H4 (cell line): ENCODE results near the gene ZNF599. TPM values are rescaled to one million over a fixed set of nuclear protein-coding genes. Genes with fewer than 3 reads are reported as not detected.
"Not testable (repeated sequence)": the region's sequence is repeated elsewhere in the genome, so short reads cannot be mapped to it uniquely, and the experiment has no call there.

Experiments used
- DNase-seq: peaks from one replicate; pipeline ENCODE4 v3.0.0-alpha.2; 2015; ENCODE audit warnings: low spot score
- total RNA-seq: library from RNA; depleted of rRNA; stranded (reverse); fragments of >200 nt; shearing (Covaris generic); gene quantifications from 2 replicates; pipeline ENCODE4 v1.2.3, GENCODE V29; 2014; rRNA removed

Gene ZNF599
- total RNA-seq, result 10.8 and 22.7 TPM in 2 replicates

- DNase-seq, result peak; percentile 94
Observed at GRCh38 chr19:34772697-34773554, at the start of gene ZNF599. TSS of gene ZNF599 (minus strand) at chr19:34773215. CDS start at chr19:34772841, 374 bp downstream.

DNA sequence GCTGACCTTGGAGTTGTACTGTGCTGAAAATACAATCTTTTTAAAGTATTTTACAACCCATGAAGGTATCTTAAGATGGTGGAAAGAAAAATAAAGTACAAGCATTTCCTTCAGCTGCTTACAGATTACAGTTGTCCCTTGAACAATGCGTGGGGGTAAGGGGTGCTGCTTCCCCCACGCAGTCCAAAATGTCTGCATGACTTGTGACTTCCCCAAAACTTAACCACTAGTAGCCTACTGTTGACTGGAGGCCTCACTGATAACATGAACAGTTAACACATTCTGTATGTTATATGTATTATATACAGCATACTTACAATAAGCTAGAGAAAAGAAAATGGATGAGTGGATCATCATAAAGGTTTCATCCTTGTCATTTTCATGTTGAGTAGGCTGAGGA, 45.3 kb upstream of the ZNF599 start:
- DNase-seq, result no peak

DNA sequence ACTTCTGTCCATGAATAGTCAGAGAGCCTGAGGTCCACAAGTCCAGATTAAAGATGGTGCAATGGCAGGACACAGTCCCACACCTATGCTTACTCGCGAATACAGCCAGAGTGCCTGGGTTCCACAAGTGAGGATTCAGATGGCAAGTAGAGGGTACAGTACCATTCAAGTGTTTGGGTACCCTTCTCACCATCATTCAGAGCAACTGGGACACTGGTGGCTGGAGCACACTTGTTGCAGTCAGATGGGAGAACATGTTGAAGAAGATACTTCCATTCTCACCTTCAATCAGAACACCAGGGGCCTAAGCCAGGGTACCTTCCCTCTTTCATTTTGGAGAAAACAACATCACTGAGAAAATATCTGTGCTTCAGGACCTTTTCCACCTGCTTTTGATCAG, 43.7 kb upstream of the ZNF599 start:
- DNase-seq, result no peak

DNA sequence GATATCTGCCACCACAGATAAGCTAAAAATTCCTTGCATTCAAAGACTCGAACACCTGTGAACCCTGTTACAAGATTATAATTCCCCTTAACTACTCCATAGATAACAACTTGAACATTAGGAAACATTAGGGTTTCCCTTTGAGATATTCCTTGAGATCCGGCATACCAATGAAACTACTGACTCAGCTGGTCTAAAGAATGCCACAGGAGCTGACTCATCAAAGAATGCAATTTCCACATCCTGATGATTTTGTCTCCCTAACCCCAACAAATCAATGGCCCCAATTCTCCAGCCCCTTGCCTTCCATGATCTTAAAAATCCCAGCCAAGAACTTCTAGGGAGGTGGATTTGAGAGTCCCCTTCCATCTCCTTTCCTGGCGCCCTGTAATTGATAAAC, 35.6 kb upstream of the ZNF599 start:
- DNase-seq, result no peak

DNA sequence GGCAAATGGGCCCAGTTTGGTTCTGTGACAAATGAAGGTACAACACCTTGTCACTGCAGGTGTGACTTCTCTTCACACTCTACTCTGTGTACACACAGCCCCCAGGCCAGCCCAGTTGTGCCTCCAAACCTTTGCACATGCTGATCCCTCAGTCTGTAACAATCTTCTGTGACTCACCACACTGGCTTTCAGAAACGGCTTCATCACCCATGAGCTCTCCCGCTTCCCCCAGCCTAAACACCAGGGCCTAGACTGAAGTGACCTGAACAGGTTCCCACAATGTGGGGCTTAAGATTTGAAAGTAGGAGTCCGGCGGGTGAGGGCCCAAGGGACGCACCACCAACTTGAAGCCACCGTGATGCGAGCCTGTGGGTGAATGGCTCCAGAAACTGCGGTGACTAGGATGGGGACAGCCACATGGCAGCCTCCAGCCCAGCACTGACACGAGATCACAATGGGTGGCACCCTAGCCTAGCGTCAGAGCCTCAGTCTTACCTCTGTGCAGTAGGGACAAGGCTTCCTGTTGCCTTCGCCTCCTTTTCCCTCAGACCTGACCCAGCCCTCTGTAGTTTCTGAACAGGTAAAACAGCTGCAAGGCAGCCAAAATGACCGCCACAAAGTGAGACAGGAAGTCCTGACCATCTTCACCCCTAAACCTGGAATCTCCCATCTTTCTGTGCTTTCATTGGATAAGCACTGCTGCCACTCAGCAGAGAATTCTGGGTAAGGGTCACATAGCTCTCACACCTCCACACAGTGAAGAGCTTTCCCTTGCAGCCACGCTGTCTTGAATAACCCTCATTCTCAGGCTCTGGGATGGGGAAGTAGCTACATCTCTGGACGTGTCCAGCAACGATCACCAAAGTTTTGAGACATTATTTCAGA, 34.2 kb upstream of the ZNF599 start:
- no peak for DNase-seq

GRCh38 chr19:34804115-34804514, 31.1 kb upstream of the ZNF599 start:
- DNase-seq, result no peak

DNA sequence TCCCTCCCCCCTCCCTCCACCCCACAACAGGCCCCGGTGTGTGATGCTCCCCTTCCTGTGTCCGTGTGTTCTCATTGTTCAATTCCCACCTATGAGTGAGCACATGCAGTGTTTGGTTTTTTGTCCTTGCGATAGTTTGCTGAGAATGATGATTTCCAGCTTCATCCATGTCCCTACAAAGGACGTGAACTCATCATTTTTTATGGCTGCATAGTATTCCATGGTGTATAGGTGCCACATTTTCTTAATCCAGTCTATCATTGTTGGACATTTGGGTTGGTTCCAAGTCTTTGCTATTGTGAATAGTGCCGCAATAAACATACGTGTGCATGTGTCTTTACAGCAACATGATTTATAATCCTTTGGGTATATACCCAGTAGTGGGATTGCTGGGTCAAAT, 23.9 kb upstream of the ZNF599 start:
- DNase-seq, result not testable (repeated sequence)

DNA sequence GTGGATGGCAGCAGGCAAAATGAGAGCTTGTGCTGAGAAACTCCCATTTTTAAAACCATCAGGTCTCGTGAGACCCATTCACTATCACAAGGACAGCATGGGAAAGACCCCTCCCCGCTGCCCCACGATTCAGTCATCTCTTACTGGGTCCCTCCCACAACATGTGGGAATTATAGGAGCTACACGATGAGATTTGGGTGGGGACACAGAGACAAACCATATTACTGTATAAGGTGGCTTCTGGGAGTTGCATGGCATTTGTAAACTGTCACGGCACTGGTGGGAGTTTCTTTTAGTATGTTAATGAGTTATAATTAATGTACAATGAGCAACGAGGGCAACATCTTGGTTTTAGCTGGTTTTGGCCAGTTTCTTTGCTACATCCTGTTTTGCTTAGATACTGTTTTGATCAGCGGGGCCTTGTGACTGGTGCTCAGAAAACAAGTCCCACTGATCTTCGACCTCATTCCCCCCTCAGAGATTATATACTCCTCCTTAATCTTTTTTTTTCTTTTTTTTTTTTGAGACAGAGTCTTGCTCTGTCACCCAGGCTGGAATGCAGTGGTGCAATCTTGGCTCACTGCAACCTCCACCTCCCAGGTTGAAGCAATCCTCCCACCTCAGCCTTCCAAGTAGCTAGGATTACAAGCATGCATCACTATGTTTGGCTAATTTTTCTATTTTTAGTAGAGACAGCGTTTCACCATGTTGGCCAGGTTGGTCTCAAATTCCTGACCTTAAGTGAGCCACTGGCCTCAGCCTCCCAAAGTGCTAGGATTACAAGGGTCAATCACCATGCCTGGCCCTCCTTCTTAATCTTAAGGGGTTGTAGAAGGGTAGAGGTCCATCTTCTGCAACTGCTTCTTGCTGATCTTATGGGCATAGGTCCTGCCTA, 21.3 kb upstream of the ZNF599 start:
- DNase-seq, result no peak

DNA sequence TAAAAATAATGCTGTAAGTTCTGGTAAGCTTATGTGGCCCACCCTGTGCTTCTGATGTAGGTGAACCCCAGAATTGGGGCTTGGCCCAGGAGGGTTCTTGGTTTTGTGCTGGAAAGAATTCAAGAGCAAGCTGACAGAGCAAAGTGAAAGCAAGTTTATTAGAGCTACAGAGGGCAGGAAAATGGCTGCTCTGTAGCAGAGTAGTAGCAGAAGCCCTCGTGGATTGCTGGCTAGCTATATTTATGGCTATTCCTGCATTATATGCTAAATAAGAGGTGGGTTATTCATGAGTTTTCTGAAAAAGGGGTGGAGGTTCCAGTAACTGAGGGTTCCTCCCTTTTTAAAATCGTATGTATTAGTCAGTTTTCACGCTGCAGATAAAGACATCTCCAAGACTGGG, 20.6 kb upstream of the ZNF599 start:
- no peak for DNase-seq

GRCh38 chr19:34788074-34788473, 15.1 kb upstream of the ZNF599 start:
- DNase-seq, result no peak

- DNase-seq, result no peak
Observed at GRCh38 chr19:34787059-34787824, 14.2 kb upstream of the ZNF599 start.

- no peak for DNase-seq
Observed at GRCh38 chr19:34786236-34786635, 13.2 kb upstream of the ZNF599 start.

DNA sequence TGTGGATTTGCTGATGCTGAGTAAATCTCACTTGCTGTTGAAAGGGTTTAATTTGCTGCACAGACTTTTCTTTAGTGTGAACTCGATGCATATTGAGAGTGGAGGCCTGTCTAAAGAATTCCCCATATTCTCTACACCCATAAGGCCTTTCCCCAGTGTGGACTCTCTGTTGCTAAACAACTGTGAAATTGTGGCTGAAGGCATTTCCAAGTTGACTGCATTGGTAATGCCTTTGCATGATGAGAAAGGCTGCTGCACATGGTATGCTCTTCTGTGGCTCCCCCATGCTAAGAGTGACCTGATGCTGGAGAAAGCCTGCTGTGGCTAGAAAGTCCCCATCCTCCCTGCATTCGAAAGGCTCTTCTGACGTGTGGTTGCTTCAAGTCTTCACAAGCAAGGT, 6.6 kb upstream of the ZNF599 start:
- DNase-seq, result no peak

GRCh38 chr19:34778342-34778741, 5.3 kb upstream of the ZNF599 start:
- no peak for DNase-seq

DNA sequence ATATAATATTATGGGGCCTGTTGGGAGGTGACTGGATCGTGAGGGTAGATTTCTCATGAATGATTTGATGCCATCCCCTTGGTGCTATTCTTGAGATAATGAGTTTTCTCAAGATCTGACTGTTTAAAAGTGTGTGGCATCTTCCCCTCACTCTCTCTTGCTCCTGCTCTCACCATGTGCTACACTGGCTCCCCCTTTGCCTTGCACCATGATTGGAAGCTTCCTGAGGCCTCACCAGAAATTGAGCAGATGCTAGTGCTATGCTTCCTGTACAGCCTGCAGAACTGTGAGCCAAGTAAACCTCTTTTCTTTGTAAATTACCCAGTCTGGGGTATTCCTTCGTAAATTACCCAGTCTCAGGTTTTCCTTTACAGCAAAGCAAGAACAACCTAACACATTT, 1.8 kb upstream of the ZNF599 start:
- DNase-seq, result no peak

GRCh38 chr19:34773555-34773864, 495 bp upstream of the ZNF599 start:
- no peak for DNase-seq

DNA sequence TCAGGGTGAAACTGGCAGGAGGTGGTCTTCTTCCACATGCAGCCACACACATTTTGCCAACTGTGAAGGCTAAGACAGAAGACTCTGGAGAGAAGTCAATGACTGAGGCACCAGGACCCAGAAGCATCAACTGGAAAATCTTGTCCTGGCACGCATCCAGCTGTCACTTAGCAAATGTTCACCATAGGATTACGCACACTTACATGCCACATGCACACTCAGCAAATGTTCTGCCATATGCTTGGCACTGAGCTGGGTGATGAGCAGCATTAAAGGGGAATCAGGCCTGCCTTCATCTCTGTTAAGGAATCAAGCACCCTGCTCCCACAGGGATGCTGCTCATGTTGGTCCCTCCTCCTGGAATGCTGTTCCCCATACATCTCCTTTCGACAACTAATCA, 5.1 kb downstream of the ZNF599 start:
- DNase-seq, result no peak

DNA sequence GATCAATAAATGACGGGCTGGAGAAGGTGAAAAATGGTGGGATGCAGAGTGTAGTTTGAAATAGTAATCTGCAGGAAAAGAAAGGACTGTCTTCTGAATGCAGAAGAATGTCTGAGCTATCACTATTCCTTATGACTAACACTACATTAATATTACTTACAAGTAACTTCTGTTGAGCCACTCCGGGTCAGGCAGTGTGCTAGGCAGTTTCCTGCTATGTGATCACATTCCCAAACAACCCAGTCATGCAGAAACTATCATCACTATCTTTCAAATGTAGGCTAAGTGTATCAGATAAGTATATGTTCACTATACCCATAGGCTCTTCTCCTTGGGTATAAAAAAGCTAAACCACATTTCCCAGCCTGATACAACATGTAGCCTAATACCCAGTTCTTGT, 6.6 kb downstream of the ZNF599 start:
- DNase-seq, result no peak

GRCh38 chr19:34759218-34759917, 13.6 kb downstream of the ZNF599 start:
- no peak for DNase-seq

DNA sequence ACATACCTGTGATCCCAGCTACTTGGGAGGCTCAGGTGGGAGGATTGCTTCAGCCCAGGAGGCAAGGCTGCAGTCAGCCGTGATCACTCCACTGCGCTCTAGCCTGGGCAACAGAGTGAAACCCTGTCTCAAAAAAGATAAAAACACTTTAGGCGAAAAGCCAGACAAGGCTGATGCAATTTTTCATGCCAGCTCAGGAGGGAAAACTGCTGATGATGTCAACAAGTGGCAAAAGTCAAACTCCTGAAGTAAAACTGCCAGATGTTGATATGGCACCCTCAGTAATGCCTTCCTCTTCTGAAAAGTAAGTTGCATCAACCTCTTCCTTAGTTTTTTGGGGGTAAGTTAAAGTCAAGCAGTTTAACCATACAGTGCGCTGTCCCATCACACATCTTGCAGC, 15.6 kb downstream of the ZNF599 start:
- no peak for DNase-seq
